Measurements from ENCODE around the gene PRKAG2.
"Not testable (repeated sequence)": the region's sequence is repeated elsewhere in the genome, so short reads cannot be mapped to it uniquely, and the experiment has no call there.

The PRKAG2 gene

DNA sequence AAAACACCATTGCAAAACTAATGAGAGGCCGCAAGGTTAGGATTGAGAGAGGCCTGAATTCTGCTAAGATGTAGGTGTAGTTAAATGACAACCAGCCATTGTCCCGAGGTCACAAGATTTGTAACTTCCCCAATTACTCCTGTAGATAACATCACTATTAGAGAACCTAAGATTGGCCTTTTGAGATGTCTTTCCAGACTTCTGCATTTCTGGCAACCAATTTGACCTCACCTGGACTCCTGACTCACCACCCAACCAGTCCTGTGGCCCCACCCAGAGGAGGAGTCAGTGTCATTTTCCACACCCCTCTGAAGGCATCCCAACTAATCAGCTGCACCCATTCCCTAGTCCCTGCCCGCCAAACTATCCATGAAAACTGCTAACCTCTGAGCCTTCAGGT, 115.7 kb downstream of the PRKAG2 start:
- TF ChIP-seq POLR2A (IDR thresholded peaks at IDR 0.05; ENCODE audit: low read length) = no peak
- DNase-seq = no peak

DNA sequence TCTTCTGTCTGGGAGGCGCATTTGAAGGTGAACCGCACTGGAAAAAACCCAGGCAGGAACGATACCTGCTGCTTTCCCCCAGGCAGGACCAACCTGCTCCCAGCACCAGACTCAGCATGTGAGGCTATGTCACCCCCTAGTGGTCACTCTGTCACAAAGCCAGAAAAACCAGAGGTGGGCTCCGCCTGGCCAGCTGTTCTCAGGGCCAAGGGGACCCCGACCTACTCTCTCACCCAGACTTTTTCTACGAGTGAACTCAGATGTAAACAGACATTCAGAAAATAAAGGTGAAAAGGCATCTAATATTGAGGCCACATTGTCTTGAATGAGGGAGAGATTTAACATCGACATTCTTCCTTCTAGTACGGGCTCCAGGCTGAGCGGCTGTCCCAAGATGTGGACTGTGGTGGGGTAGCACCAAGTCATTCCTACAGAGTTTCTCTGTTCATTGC, 117.3 kb downstream of the PRKAG2 start:
- TF ChIP-seq POLR2A (IDR thresholded peaks at IDR 0.05; ENCODE audit: low read length) (no peak), GATA1 (IDR thresholded peaks at IDR 0.05; ENCODE audit: low read depth, low read length) (no peak)
- peak; percentile 39 to 67 for DNase-seq

DNA sequence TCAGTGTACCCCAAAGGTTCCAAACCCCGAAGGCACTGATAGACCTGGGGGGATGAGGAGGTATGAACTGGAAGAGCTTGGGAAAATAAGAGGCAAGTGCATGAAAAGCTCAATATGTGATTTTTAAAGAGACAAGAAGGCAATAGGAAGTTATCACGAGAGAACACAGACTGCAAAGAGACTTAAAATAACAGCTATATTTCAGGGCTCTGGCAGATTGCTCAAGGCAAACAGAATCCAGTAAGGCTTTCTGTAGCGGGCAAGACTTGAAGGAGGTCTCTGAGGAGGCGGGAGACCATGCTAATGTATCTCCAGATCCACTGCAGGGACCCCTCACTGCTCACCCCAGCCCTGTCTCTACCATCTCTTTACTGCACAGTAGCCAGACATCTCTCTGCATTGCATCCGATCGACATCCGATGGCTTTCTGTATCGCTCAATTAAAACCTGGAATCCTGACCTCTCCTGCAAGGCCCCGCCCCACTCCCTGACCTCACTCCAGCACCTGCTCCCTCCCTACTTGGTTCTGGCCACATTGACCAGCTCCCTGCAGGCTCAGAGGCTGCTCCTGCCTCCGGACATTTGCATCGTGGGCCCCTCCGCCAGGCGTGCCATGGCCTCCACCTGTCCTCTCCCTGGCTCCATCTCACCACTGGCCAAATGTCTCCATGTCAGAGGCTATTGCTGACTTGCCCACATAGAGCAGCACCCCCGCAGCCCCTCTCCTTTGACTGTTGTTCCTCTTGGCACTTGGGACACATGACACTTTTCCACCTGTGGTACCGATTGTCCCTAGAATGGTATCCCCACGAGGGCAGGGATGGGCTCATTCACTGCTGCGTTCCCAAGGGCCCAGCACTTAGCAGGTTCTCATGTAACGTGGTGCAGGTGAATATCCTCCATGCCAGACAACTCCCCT, 118.0 kb downstream of the PRKAG2 start:
- no peak for DNase-seq
- TF ChIP-seq POLR2A (IDR thresholded peaks at IDR 0.05; ENCODE audit: low read length) = no peak
- no peak for TF ChIP-seq GATA1 (IDR thresholded peaks at IDR 0.05; ENCODE audit: low read depth, low read length)

DNA sequence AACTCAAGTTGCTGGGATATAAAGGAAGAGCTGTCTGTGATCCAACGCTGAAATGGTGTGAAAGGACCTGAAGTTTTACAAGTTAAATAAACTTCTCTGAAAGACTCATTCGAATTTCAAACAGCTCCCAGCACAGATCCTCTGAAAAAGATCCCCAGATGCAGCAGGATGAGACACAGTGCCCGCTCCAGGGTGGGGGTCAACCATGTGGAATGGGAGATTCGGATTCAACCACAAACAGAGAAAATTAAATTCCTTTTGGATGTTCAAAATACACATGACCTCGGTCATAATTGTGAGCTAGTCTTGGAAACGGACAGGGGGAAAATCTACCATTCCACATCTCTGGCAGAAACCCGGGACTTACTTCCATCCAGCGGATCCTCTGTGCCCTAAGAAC, 119.6 kb downstream of the PRKAG2 start:
- TF ChIP-seq POLR2A (IDR thresholded peaks at IDR 0.05; ENCODE audit: low read length) = no peak
- TF ChIP-seq GATA1 (IDR thresholded peaks at IDR 0.05; ENCODE audit: low read depth, low read length) = no peak
- DNase-seq = no peak

DNA sequence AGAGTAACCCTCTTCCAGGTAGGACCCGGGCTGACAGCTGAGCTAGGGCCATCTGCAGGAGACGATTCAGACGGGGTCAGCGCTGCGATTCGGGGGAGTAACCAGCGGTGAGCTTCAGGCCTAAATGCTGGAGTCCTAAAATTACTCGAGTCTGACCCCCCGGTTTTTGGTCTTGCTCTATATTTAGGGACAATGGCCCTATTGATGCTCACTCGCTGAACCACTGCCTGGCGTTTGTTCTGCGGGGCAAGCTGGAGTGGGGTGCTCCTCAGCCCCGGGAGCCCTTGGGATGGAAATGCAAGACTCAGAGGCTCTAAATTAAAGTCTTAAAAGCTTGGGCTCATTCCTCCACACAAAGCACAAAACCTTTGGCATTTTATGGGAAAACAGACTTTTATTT, 120.0 kb downstream of the PRKAG2 start:
- no peak for DNase-seq
- TF ChIP-seq POLR2A (IDR thresholded peaks at IDR 0.05; ENCODE audit: low read length) (no peak), GATA1 (IDR thresholded peaks at IDR 0.05; ENCODE audit: low read depth, low read length) (no peak)

DNA sequence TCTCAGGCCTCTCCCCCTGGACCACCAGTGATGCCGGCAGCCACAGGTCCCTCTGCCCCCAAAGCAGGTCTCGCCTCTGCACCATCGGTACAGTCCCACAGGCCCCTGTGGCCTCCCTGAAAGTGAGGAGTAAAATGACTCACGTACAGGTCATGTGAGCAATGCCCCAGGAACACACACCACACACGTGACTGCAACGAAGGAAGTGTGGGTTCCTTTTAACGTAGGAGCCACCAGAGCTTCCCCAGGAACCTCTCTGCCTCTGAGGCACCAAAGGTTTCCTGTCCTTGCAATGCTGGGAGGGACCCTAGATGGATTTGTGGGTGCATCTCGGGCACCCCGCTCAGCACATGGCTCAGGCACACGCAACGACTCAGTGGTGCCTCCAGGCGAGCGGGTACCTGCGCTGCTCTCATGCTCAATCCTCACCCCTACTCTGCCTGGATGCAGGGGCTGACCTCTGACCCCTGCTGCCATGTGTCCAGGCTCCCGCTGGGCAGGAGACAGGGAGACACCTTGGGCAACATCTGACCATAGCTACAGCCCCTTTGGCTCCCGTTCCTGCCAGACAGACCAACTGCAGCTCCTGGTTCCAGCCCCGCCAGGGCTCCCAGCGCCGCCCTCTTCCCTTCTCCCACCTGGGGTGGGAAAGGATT, 120.7 kb downstream of the PRKAG2 start:
- TF ChIP-seq GATA1 (IDR thresholded peaks at IDR 0.05; ENCODE audit: low read depth, low read length) = no peak
- no peak for TF ChIP-seq POLR2A (IDR thresholded peaks at IDR 0.05; ENCODE audit: low read length)
- DNase-seq = no peak

- TF ChIP-seq POLR2A (IDR thresholded peaks at IDR 0.05; ENCODE audit: low read length) (no peak), GATA1 (IDR thresholded peaks at IDR 0.05; ENCODE audit: low read depth, low read length) (no peak)
- no peak for DNase-seq
These were observed 121.6 kb downstream of the PRKAG2 start for GRCh38 chr7:151755131-151755801.

DNA sequence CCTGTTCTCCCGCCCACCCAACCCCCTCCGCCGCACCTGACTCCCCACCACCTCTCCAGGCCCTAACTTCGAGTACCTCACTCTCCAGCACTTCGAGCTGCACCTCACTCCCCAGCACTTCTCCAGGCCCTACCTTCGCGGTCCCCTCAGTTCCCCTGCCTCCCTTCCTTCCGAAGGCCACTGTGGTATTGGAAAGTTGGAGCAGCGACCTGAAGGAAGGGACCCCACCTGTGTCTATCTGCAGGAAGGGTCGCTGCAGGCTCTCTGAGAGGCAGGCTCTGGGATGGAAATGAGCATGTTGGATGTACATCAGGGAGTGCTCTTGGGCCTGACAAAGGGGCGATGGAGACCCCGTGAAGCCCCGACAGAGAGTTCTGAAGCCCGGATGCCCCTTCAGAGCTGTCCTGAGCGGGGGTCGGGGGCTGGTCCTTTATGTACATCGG, 122.2 kb downstream of the PRKAG2 start:
- no peak for TF ChIP-seq POLR2A (IDR thresholded peaks at IDR 0.05; ENCODE audit: low read length)
- TF ChIP-seq GATA1 (IDR thresholded peaks at IDR 0.05; ENCODE audit: low read depth, low read length) = no peak
- no peak for DNase-seq

- no peak for TF ChIP-seq GATA1 (IDR thresholded peaks at IDR 0.05; ENCODE audit: low read depth, low read length)
- TF ChIP-seq POLR2A (IDR thresholded peaks at IDR 0.05; ENCODE audit: low read length) = no peak
- peak; percentile 7 to 52 for DNase-seq
These were observed 122.7 kb downstream of the PRKAG2 start for GRCh38 chr7:151754142-151754590.

DNA sequence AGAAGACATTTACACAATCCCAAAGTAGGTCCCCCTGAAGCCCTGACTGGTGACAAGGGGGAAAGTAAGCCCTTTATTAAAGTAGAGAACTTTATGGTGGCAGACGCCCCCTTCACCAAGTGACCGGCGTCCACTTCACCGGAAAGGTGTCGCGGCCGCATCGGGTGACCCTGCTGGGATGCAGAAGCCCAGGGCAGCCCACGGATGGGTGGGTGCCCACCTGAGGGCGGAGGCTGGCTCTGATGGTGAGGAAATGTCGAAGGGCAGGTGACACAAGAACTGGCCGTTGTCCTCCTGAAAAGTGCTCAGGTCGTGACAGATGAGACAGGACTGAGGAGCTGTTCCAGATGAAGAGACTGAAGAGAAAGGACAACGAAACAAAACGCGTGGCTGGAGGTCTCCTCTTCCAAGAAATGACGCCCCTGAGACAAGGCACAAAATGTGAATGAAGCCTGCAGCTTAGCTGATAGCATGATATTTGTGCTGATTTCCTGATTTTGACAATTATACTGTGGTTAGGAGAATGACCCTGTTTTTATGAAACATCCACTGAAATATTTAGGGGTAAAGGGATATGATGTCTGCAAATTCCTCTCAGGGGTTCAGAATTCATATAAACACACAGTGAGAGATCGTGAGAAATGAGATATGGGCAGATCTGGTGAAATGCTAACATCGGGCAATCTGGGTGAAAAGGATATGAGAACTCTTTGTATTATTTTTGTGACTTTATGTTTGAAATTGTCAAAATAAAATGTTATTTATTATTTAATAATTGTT, 123.9 kb downstream of the PRKAG2 start:
- DNase-seq = no peak
- no peak for TF ChIP-seq GATA1 (IDR thresholded peaks at IDR 0.05; ENCODE audit: low read depth, low read length)
- no peak for TF ChIP-seq POLR2A (IDR thresholded peaks at IDR 0.05; ENCODE audit: low read length)

DNA sequence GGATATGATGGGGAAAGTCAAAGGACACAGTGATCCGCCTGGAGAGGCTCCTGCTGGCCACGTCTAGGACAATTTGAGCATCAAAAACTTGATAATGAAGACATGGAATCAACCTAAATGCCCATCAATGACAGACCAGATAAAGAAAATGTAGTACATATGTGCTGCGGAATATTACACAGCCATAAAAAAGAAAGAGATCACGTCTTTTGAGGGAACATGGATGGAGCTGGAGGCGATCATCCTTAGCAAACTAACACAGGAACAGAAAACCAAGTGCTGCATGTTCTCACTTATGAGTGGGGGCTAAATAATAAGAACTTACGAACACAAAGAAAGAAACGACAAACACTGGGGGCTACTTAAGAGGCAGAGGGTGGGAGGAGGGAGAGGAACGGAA, 124.9 kb downstream of the PRKAG2 start:
- DNase-seq = no peak
- TF ChIP-seq POLR2A (IDR thresholded peaks at IDR 0.05; ENCODE audit: low read length) = no peak
- no peak for TF ChIP-seq GATA1 (IDR thresholded peaks at IDR 0.05; ENCODE audit: low read depth, low read length)

- DNase-seq = no peak
- TF ChIP-seq POLR2A (IDR thresholded peaks at IDR 0.05; ENCODE audit: low read length) = no peak
- TF ChIP-seq GATA1 (IDR thresholded peaks at IDR 0.05; ENCODE audit: low read depth, low read length) = no peak
These were observed 128.2 kb downstream of the PRKAG2 start for GRCh38 chr7:151748733-151749132.

DNA sequence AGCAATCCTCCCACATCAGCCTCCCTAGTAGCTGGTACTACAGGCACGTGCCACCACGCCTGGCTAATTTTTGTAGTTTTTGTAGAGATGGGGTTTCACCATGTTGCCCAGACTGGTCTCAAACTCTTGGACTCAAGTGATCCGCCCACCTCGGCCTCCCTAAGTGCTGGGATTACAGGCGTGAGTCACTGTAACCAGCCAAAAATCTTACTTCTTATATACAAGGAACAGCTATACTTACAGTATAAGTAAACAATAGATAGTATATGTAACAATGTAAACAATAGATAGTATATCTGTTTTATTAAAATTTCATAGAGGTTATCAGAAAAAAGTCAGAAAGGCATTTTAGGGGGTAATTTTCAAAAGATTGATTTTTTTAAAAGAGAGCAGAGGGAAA, 128.9 kb downstream of the PRKAG2 start:
- DNase-seq = not testable (repeated sequence)

- TF ChIP-seq GATA1 (IDR thresholded peaks at IDR 0.05; ENCODE audit: low read depth, low read length) (no peak), POLR2A (IDR thresholded peaks at IDR 0.05; ENCODE audit: low read length) (no peak)
- no peak for DNase-seq
These were observed 131.2 kb downstream of the PRKAG2 start for GRCh38 chr7:151745706-151746105.
